Activated CD4-positive, alpha-beta memory T cell treated with anti-CD3 and anti-CD28 coated beads for 36 hours (primary cell): ENCODE results near the gene TEAD4. TPM values are rescaled to one million over a fixed set of nuclear protein-coding genes. Genes with fewer than 3 reads are reported as not detected.

Experiments used
- CTCF ChIA-PET: fragments of 350-600 bp; sonication (Branson Sonifier 250); formaldehyde crosslinking; loops from one replicate; lab custom pipeline; 2021; ENCODE audit warnings: antibody characterized with exemption, inconsistent platforms; lab: Charles Lee
- POLR2A ChIA-PET: fragments of 350-600 bp; sonication (Branson Sonifier 250); formaldehyde crosslinking; loops from one replicate; lab custom pipeline; 2021; ENCODE audit warnings: antibody characterized with exemption; lab: Charles Lee
- DNase-seq: peaks from one replicate; pipeline ENCODE4 v3.0.0-alpha.2; 2020
- H3K27ac Mint-ChIP-seq: one replicate; pipeline ENCODE4 v1.8.0; 2021; ENCODE audit warnings: mixed read lengths
- H3K27me3 Mint-ChIP-seq: one replicate; pipeline ENCODE4 v1.8.0; 2021; ENCODE audit warnings: mixed read lengths
- H3K36me3 Mint-ChIP-seq: one replicate; pipeline ENCODE4 v1.8.0; 2021; ENCODE audit warnings: mixed read lengths
- H3K4me1 Mint-ChIP-seq: one replicate; pipeline ENCODE4 v1.8.0; 2021; ENCODE audit warnings: low read depth, mixed read lengths
- H3K4me3 Mint-ChIP-seq: one replicate; pipeline ENCODE4 v1.8.0; 2021; ENCODE audit warnings: mild to moderate bottlenecking, mixed read lengths
- H3K9me3 Mint-ChIP-seq: one replicate; pipeline ENCODE4 v1.8.0; 2021; ENCODE audit warnings: mixed read lengths
- intact Hi-C: fragments of 100-400 bp; cut with micrococcal nuclease; formaldehyde crosslinking; loops from one replicate; pipeline ENCODE4 v1.15.1; 2023
- total RNA-seq, 2 experiments: library from RNA; stranded (reverse); gene quantifications; one replicate each; pipeline ENCODE4 v1.2.3, GENCODE V29; 2021

Gene TEAD4
- total RNA-seq, 2 experiments from 2014 or later = 3.2 to 3.8 TPM

- POLR2A ChIA-PET = no interaction called here
- Mint-ChIP-seq H3K9me3 (no peaks in the 10 kb centered on the region), H3K27me3 (peaks cover 38% of the 10 kb centered on the region), H3K4me1 (peaks cover 17% of the 10 kb centered on the region), H3K27ac (no peak overlapping the region), H3K4me3 (no peak overlapping the region), H3K36me3 (no peaks in the 10 kb centered on the region)
- intact Hi-C loops = no loop called here
- DNase-seq = no peak
- CTCF ChIA-PET = no interaction called here
Observed at GRCh38 chr12:2963154-2963759, 4.1 kb downstream of the TEAD4 start.

GRCh38 chr12:2963760-2964292 lies 4.6 kb downstream of the TEAD4 start:
- intact Hi-C loops = no loop called here
- CTCF ChIA-PET = no interaction called here

GRCh38 chr12:2967651-2968050 lies 8.5 kb downstream of the TEAD4 start:
- CTCF ChIA-PET = no interaction called here
- Mint-ChIP-seq H3K27ac (no peak overlapping the region), H3K27me3 (peaks cover 13% of the 10 kb centered on the region), H3K36me3 (no peaks in the 10 kb centered on the region), H3K4me1 (no peaks in the 10 kb centered on the region), H3K9me3 (no peaks in the 10 kb centered on the region), H3K4me3 (no peak overlapping the region)
- POLR2A ChIA-PET = no interaction called here
- no peak for DNase-seq
- intact Hi-C loops = no loop called here

More at GRCh38 chr12:2963760-2964292, 4.6 kb downstream of the TEAD4 start:
- Mint-ChIP-seq H3K4me3 (no peak overlapping the region), H3K9me3 (no peaks in the 10 kb centered on the region), H3K27me3 (peaks cover 33% of the 10 kb centered on the region), H3K27ac (no peak overlapping the region), H3K36me3 (no peaks in the 10 kb centered on the region), H3K4me1 (peaks cover 13% of the 10 kb centered on the region)
- DNase-seq = no peak
- POLR2A ChIA-PET = no interaction called here

- ChIA-PET CTCF (no interaction called here), POLR2A (no interaction called here)
- Mint-ChIP-seq H3K27ac (no peak overlapping the region), H3K36me3 (no peaks in the 10 kb centered on the region), H3K9me3 (no peaks in the 10 kb centered on the region), H3K4me3 (no peak overlapping the region), H3K27me3 (peaks cover 3% of the 10 kb centered on the region), H3K4me1 (no peaks in the 10 kb centered on the region)
- intact Hi-C loops = no loop called here
- no peak for DNase-seq
Observed at GRCh38 chr12:2970744-2971143, 11.5 kb downstream of the TEAD4 start.

GRCh38 chr12:2973566-2973965 lies 14.4 kb downstream of the TEAD4 start:
- ChIA-PET CTCF (no interaction called here), POLR2A (no interaction called here)
- Mint-ChIP-seq H3K4me3 (no peak overlapping the region), H3K36me3 (no peaks in the 10 kb centered on the region), H3K27me3 (peaks cover 3% of the 10 kb centered on the region), H3K9me3 (no peaks in the 10 kb centered on the region), H3K27ac (no peak overlapping the region), H3K4me1 (no peaks in the 10 kb centered on the region)
- intact Hi-C loops = no loop called here
- DNase-seq = no peak

GRCh38 chr12:2974560-2974971 lies 15.4 kb downstream of the TEAD4 start:
- no peak for DNase-seq
- H3K4me1 Mint-ChIP-seq = no peaks in the 10 kb centered on the region
- no peaks in the 10 kb centered on the region for H3K36me3 Mint-ChIP-seq
- H3K27ac Mint-ChIP-seq = no peak overlapping the region
- no peaks in the 10 kb centered on the region for H3K9me3 Mint-ChIP-seq
- H3K4me3 Mint-ChIP-seq = no peak overlapping the region
- CTCF ChIA-PET = no interaction called here
- POLR2A ChIA-PET = no interaction called here
- intact Hi-C loops = no loop called here
- peaks cover 3% of the 10 kb centered on the region for H3K27me3 Mint-ChIP-seq

- CTCF ChIA-PET = interaction anchor here (0.6 kb wide), 1 partner anchor 64 kb away, joined by 3 read pairs; no protein-coding TSS in a partner anchor
- no peak overlapping the region for H3K27ac Mint-ChIP-seq
Observed at GRCh38 chr12:2976581-2976996, 17.4 kb downstream of the TEAD4 start.

GRCh38 chr12:2977776-2978175 lies 18.6 kb downstream of the TEAD4 start:
- Mint-ChIP-seq H3K27me3 (no peaks in the 10 kb centered on the region), H3K4me1 (no peaks in the 10 kb centered on the region), H3K36me3 (no peaks in the 10 kb centered on the region), H3K9me3 (no peaks in the 10 kb centered on the region), H3K27ac (no peak overlapping the region), H3K4me3 (no peak overlapping the region)
- POLR2A ChIA-PET = no interaction called here
- DNase-seq = no peak
- intact Hi-C loops = no loop called here
- CTCF ChIA-PET = no interaction called here

More at GRCh38 chr12:2976581-2976996, 17.4 kb downstream of the TEAD4 start:
- no peaks in the 10 kb centered on the region for H3K4me1 Mint-ChIP-seq
- no peaks in the 10 kb centered on the region for H3K9me3 Mint-ChIP-seq
- no peak overlapping the region for H3K4me3 Mint-ChIP-seq
- POLR2A ChIA-PET = no interaction called here
- DNase-seq = no peak
- no peaks in the 10 kb centered on the region for H3K36me3 Mint-ChIP-seq
- H3K27me3 Mint-ChIP-seq = no peaks in the 10 kb centered on the region
- intact Hi-C loops = no loop called here

- no peaks in the 10 kb centered on the region for H3K9me3 Mint-ChIP-seq
- ChIA-PET CTCF (no interaction called here), POLR2A (no interaction called here)
- H3K27me3 Mint-ChIP-seq = no peaks in the 10 kb centered on the region
- no peak overlapping the region for H3K4me3 Mint-ChIP-seq
- no peak overlapping the region for H3K27ac Mint-ChIP-seq
- DNase-seq = no peak
- H3K36me3 Mint-ChIP-seq = no peaks in the 10 kb centered on the region
- intact Hi-C loops = no loop called here
- no peaks in the 10 kb centered on the region for H3K4me1 Mint-ChIP-seq
Observed at GRCh38 chr12:2979806-2980205, 20.6 kb downstream of the TEAD4 start.

- intact Hi-C loops = no loop called here
- CTCF ChIA-PET = no interaction called here
- H3K27me3 Mint-ChIP-seq = no peaks in the 10 kb centered on the region
- no peaks in the 10 kb centered on the region for H3K36me3 Mint-ChIP-seq
- no peak for DNase-seq
- H3K4me3 Mint-ChIP-seq = no peak overlapping the region
- no peak overlapping the region for H3K27ac Mint-ChIP-seq
- H3K4me1 Mint-ChIP-seq = no peaks in the 10 kb centered on the region
- POLR2A ChIA-PET = no interaction called here
- H3K9me3 Mint-ChIP-seq = no peaks in the 10 kb centered on the region
Observed at GRCh38 chr12:2980630-2981029, 21.4 kb downstream of the TEAD4 start.

- ChIA-PET POLR2A (no interaction called here), CTCF (no interaction called here)
- no peaks in the 10 kb centered on the region for H3K9me3 Mint-ChIP-seq
- no peaks in the 10 kb centered on the region for H3K4me1 Mint-ChIP-seq
- no peaks in the 10 kb centered on the region for H3K27me3 Mint-ChIP-seq
- no peak for DNase-seq
- no peak overlapping the region for H3K4me3 Mint-ChIP-seq
- H3K27ac Mint-ChIP-seq = no peak overlapping the region
- no peaks in the 10 kb centered on the region for H3K36me3 Mint-ChIP-seq
- intact Hi-C loops = no loop called here
Observed at GRCh38 chr12:2982361-2982760, 23.2 kb downstream of the TEAD4 start.

GRCh38 chr12:2984249-2984648 lies 25.1 kb downstream of the TEAD4 start:
- H3K4me3 Mint-ChIP-seq = no peak overlapping the region
- H3K27ac Mint-ChIP-seq = no peak overlapping the region
- DNase-seq = no peak
- no peaks in the 10 kb centered on the region for H3K9me3 Mint-ChIP-seq
- H3K4me1 Mint-ChIP-seq = no peaks in the 10 kb centered on the region
- H3K36me3 Mint-ChIP-seq = no peaks in the 10 kb centered on the region
- no peaks in the 10 kb centered on the region for H3K27me3 Mint-ChIP-seq
- intact Hi-C loops = no loop called here
- ChIA-PET CTCF (no interaction called here), POLR2A (no interaction called here)

GRCh38 chr12:2984698-2985097 lies 25.5 kb downstream of the TEAD4 start:
- H3K4me3 Mint-ChIP-seq = no peak overlapping the region
- H3K9me3 Mint-ChIP-seq = peaks cover 1% of the 10 kb centered on the region
- DNase-seq = no peak
- no peak overlapping the region for H3K27ac Mint-ChIP-seq
- no peaks in the 10 kb centered on the region for H3K4me1 Mint-ChIP-seq
- POLR2A ChIA-PET = no interaction called here
- intact Hi-C loops = no loop called here
- CTCF ChIA-PET = no interaction called here
- no peaks in the 10 kb centered on the region for H3K27me3 Mint-ChIP-seq
- no peaks in the 10 kb centered on the region for H3K36me3 Mint-ChIP-seq
